ENCODE measurements around the gene SF3B6.
"Not testable (repeated sequence)": the region's sequence is repeated elsewhere in the genome, so short reads cannot be mapped to it uniquely, and the experiment has no call there.

- TF ChIP-seq POLR2AphosphoS5 (IDR thresholded peaks at IDR 0.05; ENCODE audit: low read depth); STAT1 (IDR thresholded peaks at IDR 0.05; ENCODE audit: unreplicated experiment); JUNB (IDR thresholded peaks at IDR 0.05; ENCODE audit: unreplicated experiment): not testable (repeated sequence)
- TF ChIP-seq, protein P1, sequence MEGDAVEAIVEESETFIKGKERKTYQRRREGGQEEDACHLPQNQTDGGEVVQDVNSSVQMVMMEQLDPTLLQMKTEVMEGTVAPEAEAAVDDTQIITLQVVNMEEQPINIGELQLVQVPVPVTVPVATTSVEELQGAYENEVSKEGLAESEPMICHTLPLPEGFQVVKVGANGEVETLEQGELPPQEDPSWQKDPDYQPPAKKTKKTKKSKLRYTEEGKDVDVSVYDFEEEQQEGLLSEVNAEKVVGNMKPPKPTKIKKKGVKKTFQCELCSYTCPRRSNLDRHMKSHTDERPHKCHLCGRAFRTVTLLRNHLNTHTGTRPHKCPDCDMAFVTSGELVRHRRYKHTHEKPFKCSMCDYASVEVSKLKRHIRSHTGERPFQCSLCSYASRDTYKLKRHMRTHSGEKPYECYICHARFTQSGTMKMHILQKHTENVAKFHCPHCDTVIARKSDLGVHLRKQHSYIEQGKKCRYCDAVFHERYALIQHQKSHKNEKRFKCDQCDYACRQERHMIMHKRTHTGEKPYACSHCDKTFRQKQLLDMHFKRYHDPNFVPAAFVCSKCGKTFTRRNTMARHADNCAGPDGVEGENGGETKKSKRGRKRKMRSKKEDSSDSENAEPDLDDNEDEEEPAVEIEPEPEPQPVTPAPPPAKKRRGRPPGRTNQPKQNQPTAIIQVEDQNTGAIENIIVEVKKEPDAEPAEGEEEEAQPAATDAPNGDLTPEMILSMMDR (conservative IDR thresholded peaks at IDR 0.05; ENCODE audit: low read depth in 2 of 2), result not testable (repeated sequence)
- TF ChIP-seq, protein P2, sequence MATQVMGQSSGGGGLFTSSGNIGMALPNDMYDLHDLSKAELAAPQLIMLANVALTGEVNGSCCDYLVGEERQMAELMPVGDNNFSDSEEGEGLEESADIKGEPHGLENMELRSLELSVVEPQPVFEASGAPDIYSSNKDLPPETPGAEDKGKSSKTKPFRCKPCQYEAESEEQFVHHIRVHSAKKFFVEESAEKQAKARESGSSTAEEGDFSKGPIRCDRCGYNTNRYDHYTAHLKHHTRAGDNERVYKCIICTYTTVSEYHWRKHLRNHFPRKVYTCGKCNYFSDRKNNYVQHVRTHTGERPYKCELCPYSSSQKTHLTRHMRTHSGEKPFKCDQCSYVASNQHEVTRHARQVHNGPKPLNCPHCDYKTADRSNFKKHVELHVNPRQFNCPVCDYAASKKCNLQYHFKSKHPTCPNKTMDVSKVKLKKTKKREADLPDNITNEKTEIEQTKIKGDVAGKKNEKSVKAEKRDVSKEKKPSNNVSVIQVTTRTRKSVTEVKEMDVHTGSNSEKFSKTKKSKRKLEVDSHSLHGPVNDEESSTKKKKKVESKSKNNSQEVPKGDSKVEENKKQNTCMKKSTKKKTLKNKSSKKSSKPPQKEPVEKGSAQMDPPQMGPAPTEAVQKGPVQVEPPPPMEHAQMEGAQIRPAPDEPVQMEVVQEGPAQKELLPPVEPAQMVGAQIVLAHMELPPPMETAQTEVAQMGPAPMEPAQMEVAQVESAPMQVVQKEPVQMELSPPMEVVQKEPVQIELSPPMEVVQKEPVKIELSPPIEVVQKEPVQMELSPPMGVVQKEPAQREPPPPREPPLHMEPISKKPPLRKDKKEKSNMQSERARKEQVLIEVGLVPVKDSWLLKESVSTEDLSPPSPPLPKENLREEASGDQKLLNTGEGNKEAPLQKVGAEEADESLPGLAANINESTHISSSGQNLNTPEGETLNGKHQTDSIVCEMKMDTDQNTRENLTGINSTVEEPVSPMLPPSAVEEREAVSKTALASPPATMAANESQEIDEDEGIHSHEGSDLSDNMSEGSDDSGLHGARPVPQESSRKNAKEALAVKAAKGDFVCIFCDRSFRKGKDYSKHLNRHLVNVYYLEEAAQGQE (IDR thresholded peaks at IDR 0.05; ENCODE audit: unreplicated experiment), result not testable (repeated sequence)
Measured at GRCh38 chr2:24043133-24043532, 33.0 kb downstream of the SF3B6 start.
